Ishikawa (cell line): Measurements from ENCODE around the gene SLC22A14.

Source experiments
- CEBPB ChIP-seq: IDR thresholded peaks from 2 replicates; pipeline ENCODE4 v1.6.1; 2012
- CREB1 ChIP-seq: IDR thresholded peaks from 2 replicates; pipeline ENCODE4 v1.6.1; 2012; ENCODE audit warnings: low read depth
- EGR1 ChIP-seq: IDR thresholded peaks from 2 replicates; pipeline ENCODE4 v1.6.1; 2012
- EP300 ChIP-seq: IDR thresholded peaks from 2 replicates; pipeline ENCODE4 v1.6.1; 2012; ENCODE audit warnings: borderline replicate concordance
- FOXM1 ChIP-seq: IDR thresholded peaks from 2 replicates; pipeline ENCODE4 v1.6.1; 2012; ENCODE audit warnings: low read depth, borderline replicate concordance
- NFIC ChIP-seq: IDR thresholded peaks from 2 replicates; pipeline ENCODE4 v1.6.1; 2012
- RAD21 ChIP-seq: IDR thresholded peaks from 2 replicates; pipeline ENCODE4 v1.6.1; 2012; ENCODE audit warnings: low read depth
- TAF1 ChIP-seq: IDR thresholded peaks from 2 replicates; pipeline ENCODE4 v1.6.1; 2012; ENCODE audit warnings: low read depth, mild to moderate bottlenecking
- TCF12 ChIP-seq: IDR thresholded peaks from 2 replicates; pipeline ENCODE4 v1.6.1; 2012; ENCODE audit warnings: low read depth
- TEAD4 ChIP-seq: IDR thresholded peaks from 2 replicates; pipeline ENCODE4 v1.6.1; 2012
- USF1 ChIP-seq: IDR thresholded peaks from 2 replicates; pipeline ENCODE4 v1.6.1; 2012
- YY1 ChIP-seq: IDR thresholded peaks from 2 replicates; pipeline ENCODE4 v1.6.1; 2012; ENCODE audit warnings: low read depth
- ZBTB7A ChIP-seq: IDR thresholded peaks from 2 replicates; pipeline ENCODE4 v1.6.1; 2012; ENCODE audit warnings: low read depth
- TF ChIP-seq, protein P1 (sequence below): IDR thresholded peaks from 2 replicates; pipeline ENCODE4 v1.6.1; 2012
- TF ChIP-seq, protein P2 (sequence below): IDR thresholded peaks from 2 replicates; pipeline ENCODE4 v1.6.1; 2012; ENCODE audit warnings: low read depth, mild to moderate bottlenecking

SLC22A14 gene

DNA sequence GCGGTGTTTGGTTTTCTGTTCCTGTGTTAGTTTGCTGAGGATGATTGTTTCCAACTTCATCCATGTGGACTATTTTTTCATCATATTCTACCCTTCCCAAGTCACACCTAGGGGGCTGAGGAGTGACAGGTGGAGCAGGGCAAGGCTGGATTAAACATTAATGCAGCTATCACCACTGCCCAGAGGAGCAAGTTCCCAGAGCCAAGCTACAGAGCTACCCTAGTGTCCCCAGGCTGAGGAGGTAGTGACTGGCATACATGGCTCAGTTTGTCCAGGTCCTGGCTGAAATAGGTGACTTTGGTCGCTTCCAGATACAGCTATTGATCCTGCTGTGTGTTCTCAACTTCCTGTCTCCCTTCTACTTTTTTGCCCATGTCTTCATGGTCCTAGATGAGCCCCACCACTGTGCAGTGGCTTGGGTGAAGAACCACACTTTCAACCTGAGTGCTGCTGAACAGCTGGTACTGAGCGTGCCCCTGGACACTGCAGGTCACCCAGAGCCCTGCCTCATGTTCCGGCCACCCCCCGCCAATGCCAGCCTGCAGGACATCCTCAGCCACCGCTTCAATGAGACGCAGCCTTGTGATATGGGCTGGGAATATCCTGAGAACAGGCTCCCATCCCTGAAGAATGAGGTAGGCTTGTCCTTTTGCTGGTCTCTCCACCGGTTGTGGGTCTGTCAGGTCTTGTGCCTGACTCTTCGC is 16.3 kb upstream of the SLC22A14 start, which contains the start of gene SLC22A13:
Gene SLC22A13 (plus strand): TSS at position 209 of the 704 bp plus-strand sequence. CDS start 49 bp downstream, at position 258.
- no peak for TF ChIP-seq RAD21
- TF ChIP-seq EP300: no peak
- TF ChIP-seq NFIC: no peak
- no peak for TF ChIP-seq TAF1
- TF ChIP-seq, protein P1, sequence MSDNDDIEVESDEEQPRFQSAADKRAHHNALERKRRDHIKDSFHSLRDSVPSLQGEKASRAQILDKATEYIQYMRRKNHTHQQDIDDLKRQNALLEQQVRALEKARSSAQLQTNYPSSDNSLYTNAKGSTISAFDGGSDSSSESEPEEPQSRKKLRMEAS: no peak
- TF ChIP-seq TCF12: no peak
- TF ChIP-seq FOXM1: no peak

GRCh38 chr3:38266810-38267209 is 15.3 kb upstream of the SLC22A14 start:
- no peak for TF ChIP-seq USF1

DNA sequence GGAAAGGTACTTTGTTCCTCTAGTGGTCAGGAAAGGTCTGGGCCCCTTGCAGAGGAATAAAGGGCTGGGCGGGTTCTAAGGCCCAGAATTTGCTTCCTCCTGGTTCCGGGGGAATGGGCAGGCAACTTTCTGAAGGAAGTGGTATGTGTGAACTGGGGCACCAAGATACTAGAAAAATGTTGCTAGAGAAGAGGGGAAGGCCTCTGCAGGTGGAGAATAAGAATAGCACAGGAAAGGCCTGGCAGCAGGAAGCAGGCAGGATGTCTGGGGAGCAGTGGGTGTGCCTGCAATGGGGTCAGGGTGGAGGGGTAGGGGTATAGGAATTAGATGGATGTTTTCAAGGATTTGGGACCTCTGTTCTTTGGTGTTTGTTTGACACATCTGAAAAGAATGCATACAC is 14.4 kb upstream of the SLC22A14 start:
- TF ChIP-seq CREB1 (no peak), RAD21 (no peak), USF1 (no peak), YY1 (no peak), TCF12 (no peak), FOXM1 (no peak), TAF1 (no peak), NFIC (no peak), EP300 (no peak), TEAD4 (no peak), ZBTB7A (no peak), EGR1 (no peak)
- TF ChIP-seq, protein P1: no peak
- TF ChIP-seq, protein P2, sequence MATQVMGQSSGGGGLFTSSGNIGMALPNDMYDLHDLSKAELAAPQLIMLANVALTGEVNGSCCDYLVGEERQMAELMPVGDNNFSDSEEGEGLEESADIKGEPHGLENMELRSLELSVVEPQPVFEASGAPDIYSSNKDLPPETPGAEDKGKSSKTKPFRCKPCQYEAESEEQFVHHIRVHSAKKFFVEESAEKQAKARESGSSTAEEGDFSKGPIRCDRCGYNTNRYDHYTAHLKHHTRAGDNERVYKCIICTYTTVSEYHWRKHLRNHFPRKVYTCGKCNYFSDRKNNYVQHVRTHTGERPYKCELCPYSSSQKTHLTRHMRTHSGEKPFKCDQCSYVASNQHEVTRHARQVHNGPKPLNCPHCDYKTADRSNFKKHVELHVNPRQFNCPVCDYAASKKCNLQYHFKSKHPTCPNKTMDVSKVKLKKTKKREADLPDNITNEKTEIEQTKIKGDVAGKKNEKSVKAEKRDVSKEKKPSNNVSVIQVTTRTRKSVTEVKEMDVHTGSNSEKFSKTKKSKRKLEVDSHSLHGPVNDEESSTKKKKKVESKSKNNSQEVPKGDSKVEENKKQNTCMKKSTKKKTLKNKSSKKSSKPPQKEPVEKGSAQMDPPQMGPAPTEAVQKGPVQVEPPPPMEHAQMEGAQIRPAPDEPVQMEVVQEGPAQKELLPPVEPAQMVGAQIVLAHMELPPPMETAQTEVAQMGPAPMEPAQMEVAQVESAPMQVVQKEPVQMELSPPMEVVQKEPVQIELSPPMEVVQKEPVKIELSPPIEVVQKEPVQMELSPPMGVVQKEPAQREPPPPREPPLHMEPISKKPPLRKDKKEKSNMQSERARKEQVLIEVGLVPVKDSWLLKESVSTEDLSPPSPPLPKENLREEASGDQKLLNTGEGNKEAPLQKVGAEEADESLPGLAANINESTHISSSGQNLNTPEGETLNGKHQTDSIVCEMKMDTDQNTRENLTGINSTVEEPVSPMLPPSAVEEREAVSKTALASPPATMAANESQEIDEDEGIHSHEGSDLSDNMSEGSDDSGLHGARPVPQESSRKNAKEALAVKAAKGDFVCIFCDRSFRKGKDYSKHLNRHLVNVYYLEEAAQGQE: no peak

DNA sequence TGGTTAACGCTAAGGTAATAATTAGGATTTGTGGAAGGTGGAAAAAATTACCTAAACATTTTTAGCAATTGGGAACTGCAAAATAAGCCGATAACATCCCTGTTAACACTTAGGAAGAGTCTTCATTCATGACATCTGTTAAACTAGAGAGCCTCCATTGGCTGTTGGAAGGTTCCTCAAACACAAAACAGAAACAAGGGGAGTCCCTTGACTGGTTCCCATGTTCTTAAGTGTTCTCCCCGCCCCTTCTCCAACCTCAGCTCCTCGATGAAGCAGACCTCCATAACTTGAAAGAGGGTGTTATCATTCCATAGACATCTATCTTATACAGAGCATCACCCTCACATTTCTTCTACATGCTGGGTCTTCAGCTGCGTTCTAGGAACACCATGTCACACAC is 14.0 kb upstream of the SLC22A14 start:
- no peak for TF ChIP-seq USF1
- TF ChIP-seq TEAD4: no peak
- no peak for TF ChIP-seq ZBTB7A
- no peak for TF ChIP-seq EP300
- no peak for TF ChIP-seq CEBPB
- no peak for TF ChIP-seq TCF12

GRCh38 chr3:38268522-38268921 is 13.6 kb upstream of the SLC22A14 start:
- no peak for TF ChIP-seq USF1

GRCh38 chr3:38270606-38271005 is 11.5 kb upstream of the SLC22A14 start:
- no peak for TF ChIP-seq ZBTB7A
- TF ChIP-seq USF1: no peak
- no peak for TF ChIP-seq TCF12
- TF ChIP-seq, protein P1: no peak
- no peak for TF ChIP-seq NFIC
- no peak for TF ChIP-seq TEAD4
- TF ChIP-seq CREB1: no peak
- no peak for TF ChIP-seq EGR1
- no peak for TF ChIP-seq TAF1
- TF ChIP-seq, protein P2: no peak
- TF ChIP-seq EP300: no peak
- no peak for TF ChIP-seq FOXM1
- no peak for TF ChIP-seq CEBPB
- no peak for TF ChIP-seq RAD21
- TF ChIP-seq YY1: no peak
